ENCODE data around the gene CCM2L.
A peak's percentile ranks its signal among the peaks of the same experiment; 100 is the strongest.
"Not testable (repeated sequence)": the region's sequence is repeated elsewhere in the genome, so short reads cannot be mapped to it uniquely, and the experiment has no call there.

CCM2L gene

GRCh38 chr20:32031007-32031958 lies 21.0 kb downstream of the CCM2L start:
- DNase-seq (ENCODE audit: low read depth): peak; percentile 28

GRCh38 chr20:32033316-32033715 lies 23.1 kb downstream of the CCM2L start:
- DNase-seq (ENCODE audit: low read depth): no peak

GRCh38 chr20:32033721-32034120 lies 23.5 kb downstream of the CCM2L start:
- not testable (repeated sequence) for DNase-seq (ENCODE audit: low read depth)

GRCh38 chr20:32034581-32035425 lies 24.6 kb downstream of the CCM2L start:
- no peak for DNase-seq (ENCODE audit: low read depth)

- no peak for DNase-seq (ENCODE audit: low read depth)
These were observed 25.2 kb downstream of the CCM2L start for GRCh38 chr20:32035426-32035779.

- no peak for DNase-seq (ENCODE audit: low read depth)
These were observed 26.0 kb downstream of the CCM2L start for GRCh38 chr20:32036252-32036651.

- no peak for DNase-seq (ENCODE audit: low read depth)
These were observed 26.7 kb downstream of the CCM2L start for GRCh38 chr20:32036716-32037485.

GRCh38 chr20:32037929-32038328 lies 27.7 kb downstream of the CCM2L start:
- DNase-seq (ENCODE audit: low read depth): no peak

GRCh38 chr20:32040142-32040953 lies 30.1 kb downstream of the CCM2L start:
- no peak for DNase-seq (ENCODE audit: low read depth)

- no peak for DNase-seq (ENCODE audit: low read depth)
These were observed 35.8 kb downstream of the CCM2L start for GRCh38 chr20:32045999-32046398.

GRCh38 chr20:32050324-32050841 lies 40.1 kb downstream of the CCM2L start:
- DNase-seq (ENCODE audit: low read depth): no peak

- no peak for DNase-seq (ENCODE audit: low read depth)
These were observed 40.8 kb downstream of the CCM2L start for GRCh38 chr20:32050851-32051556.

GRCh38 chr20:32051720-32052089 lies 41.5 kb downstream of the CCM2L start:
- no peak for DNase-seq (ENCODE audit: low read depth)

GRCh38 chr20:32052090-32052777 lies 42.0 kb downstream of the CCM2L start, which contains the start of gene HCK:
HCK (plus strand) TSS chr20:32052242.
- DNase-seq (ENCODE audit: low read depth): no peak

GRCh38 chr20:32052778-32053362 lies 42.6 kb downstream of the CCM2L start:
- no peak for DNase-seq (ENCODE audit: low read depth)

GRCh38 chr20:32053648-32054047 lies 43.4 kb downstream of the CCM2L start:
- no peak for DNase-seq (ENCODE audit: low read depth)

GRCh38 chr20:32056708-32057483 lies 46.7 kb downstream of the CCM2L start:
- DNase-seq (ENCODE audit: low read depth): no peak

GRCh38 chr20:32057656-32058184 lies 47.5 kb downstream of the CCM2L start:
- no peak for DNase-seq (ENCODE audit: low read depth)
